ENCODE results near the gene ADGRB3.

GRCh38 chr6:68704485-68704884 is 69.4 kb downstream of the ADGRB3 start:
- TF ChIP-seq CTCF (IDR thresholded peaks at IDR 0.05 in 8 of 11, conservative IDR thresholded peaks at IDR 0.05 in 3 of 11) (no peak), POLR2A (IDR thresholded peaks at IDR 0.05) (no peak), POLR2AphosphoS5 (IDR thresholded peaks at IDR 0.05) (no peak)

All from spleen (tissue), 7 donors.